GM18909 (cell line): ENCODE results near the gene DYSF.

Source experiments
- ATAC-seq: cut with Tn5 transposase; IDR thresholded peaks from one replicate; pipeline ENCODE4 v1.9.1; 2021; ENCODE audit warnings: mild to moderate bottlenecking; ENCODE audit not compliant: unreplicated experiment, poor library complexity

DYSF gene

GRCh38 chr2:71595569-71595968 lies 142.2 kb downstream of the DYSF start:
- ATAC-seq = no peak

- ATAC-seq = no peak
Measured at GRCh38 chr2:71596011-71596410, 142.7 kb downstream of the DYSF start.

- no peak for ATAC-seq
Measured at GRCh38 chr2:71597756-71598155, 144.4 kb downstream of the DYSF start.

DNA sequence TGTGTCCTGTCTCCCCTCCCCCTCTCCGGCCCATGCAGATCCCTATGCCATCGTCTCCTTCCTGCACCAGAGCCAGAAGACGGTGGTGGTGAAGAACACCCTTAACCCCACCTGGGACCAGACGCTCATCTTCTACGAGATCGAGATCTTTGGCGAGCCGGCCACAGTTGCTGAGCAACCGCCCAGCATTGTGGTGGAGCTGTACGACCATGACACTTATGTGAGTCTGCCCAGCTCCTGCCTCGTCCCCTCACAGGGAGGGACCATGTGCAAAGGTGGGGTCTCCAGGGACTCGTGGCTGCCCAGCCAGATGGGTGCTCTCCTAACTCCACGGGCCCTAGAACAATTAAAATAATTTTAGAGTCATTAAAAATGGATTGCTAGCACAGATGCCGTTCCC lies 145.2 kb downstream of the DYSF start:
- no peak for ATAC-seq

DNA sequence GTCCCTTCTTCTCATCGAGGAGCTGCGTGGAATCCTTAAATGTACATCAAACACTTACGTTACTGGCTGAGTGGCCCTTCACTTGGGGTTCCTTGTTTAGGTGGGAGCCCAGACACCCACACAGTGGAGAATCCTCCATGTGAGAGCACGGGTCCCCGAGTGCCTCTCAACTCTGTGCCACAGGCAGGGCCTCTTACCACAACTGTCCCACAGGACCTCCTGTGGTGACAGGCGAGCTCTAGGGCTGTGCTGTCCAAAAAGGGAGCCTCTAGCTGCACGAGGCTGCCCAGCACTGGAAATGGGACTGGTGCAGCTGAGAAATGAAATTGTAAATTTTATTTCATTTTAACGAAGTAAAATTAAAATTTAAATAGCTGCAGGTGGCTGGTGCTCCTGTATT lies 145.7 kb downstream of the DYSF start:
- no peak for ATAC-seq

- no peak for ATAC-seq
Measured at GRCh38 chr2:71599646-71600236, 146.4 kb downstream of the DYSF start.

DNA sequence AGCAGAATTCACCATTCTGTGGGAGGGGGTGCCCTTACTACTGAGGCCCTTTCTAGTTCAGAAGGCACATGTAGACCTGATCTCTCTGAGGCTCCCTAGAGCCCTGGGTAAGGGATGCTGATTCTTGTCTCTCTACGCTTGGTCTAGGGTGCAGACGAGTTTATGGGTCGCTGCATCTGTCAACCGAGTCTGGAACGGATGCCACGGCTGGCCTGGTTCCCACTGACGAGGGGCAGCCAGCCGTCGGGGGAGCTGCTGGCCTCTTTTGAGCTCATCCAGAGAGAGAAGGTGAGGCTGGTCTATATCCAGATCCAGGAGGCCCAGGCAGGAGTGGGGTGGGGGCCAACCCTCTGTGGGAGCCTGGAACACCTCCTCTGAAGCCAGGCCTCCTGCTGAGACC lies 147.2 kb downstream of the DYSF start:
- no peak for ATAC-seq

DNA sequence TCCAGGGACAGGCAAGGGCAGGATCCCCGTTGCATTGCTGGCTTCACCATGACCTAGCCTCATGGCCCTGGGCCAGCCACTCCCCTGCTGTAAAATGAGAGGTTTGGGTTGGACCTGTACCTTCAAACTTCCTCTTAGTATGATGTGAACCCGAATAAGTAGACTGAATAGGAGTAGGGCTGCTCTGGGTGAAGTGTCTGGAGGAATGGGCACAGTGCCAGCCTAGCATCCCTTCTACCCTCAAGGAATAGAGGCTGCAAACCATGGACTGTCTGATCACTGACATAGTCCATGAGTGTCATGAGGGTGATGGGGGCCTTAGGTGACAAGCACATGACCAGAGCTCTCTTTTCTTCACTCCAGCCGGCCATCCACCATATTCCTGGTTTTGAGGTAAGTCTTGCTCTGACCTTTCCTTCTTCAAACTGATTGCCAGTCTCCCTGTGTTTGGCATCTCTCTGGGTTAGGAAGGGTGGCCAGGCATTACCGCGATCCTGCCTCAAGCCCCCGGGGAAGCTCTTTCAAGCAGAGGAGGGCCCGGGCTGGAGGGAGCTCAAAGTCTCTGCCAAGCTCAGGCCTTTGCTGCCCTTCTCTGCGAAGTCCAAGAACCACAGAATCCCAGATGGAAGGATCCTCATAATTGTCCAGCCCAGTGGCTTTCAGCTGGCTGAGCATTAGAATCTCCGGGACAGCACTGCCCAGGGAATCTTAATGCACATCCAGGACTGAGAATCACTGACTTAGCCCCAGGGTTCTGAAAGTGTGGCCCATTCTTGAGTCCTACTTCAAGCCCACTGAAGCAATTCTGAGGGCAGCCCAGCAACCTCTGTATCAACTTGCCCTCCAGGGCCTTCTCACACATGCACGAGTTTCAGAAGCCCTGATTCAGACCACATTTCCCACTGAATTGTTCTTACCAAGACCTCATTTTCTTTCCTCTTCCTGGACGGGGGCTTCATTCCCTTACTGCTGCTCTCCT lies 148.1 kb downstream of the DYSF start:
- no peak for ATAC-seq

- no peak for ATAC-seq
Measured at GRCh38 chr2:71602115-71602495, 148.7 kb downstream of the DYSF start.

DNA sequence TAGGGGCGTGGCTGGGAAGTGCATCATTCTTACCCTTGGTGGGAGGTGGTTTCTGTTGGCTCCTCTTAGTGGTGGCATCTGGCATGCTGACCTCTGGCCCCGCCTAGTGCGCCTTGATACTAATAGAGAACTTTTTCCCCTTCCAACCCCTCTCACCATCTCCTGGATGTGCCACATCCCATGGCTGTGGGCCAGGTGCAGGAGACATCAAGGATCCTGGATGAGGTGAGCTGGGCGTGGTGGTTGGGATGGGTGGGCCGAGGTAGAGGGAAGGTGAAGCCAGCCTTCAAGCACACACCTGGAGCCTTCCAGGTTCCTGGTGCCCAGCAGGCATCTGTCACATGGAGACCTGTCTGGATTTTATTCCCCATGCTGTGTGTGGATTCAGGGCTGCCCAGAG lies 149.2 kb downstream of the DYSF start:
- no peak for ATAC-seq

DNA sequence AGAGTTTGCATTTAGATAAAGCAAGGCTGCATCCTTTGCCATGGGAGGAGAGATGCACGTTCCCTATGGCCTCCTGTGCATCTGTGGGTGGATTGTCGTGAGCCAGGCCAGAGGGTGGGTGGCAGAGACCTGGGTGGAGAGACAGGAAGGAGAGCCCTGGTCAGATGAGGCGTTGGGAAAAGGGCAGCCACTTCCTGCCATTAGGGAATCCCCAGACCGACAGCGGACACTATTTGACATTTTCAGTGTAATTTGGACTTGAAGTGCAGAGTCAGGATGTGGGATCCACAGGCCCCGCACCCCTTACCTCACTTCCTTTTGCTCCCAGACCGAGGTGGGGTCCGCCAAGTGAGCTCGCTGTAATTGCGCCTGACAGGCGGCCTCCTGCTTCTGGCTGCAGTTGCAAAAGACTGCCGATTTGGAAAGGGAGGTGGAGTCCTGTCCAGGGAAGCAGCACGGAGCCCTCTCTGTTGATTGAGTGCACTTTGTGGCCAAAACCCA lies 150.0 kb downstream of the DYSF start:
- ATAC-seq = no peak

- ATAC-seq = no peak
Measured at GRCh38 chr2:71603851-71604725, 150.7 kb downstream of the DYSF start.

- no peak for ATAC-seq
Measured at GRCh38 chr2:71604726-71605120, 151.4 kb downstream of the DYSF start.

GRCh38 chr2:71605173-71605641 lies 151.8 kb downstream of the DYSF start:
- no peak for ATAC-seq

DNA sequence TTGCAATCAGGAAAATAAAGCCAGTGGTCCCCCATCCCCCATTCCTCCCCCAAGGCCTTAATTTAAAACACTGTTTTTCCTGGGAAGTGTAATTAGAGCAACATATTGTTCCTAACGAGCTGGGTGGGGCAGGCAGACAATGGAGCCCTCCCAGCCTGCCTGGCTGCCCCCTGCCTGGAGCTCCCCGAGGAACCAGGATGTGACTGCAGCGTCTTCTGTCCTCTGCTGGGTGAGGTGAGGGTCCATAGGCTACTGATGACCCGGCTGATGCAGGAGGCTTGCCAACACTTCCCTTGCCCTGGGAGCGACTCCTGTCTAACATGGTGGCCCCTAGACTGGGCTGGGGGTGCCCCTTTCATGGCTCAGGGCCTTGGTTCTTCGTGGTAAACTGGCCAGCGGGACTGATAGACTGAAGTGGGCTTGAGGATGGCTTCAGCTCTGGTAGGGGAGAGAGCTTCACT lies 152.4 kb downstream of the DYSF start:
- ATAC-seq = no peak

GRCh38 chr2:71606244-71606643 lies 152.9 kb downstream of the DYSF start:
- ATAC-seq = no peak

- ATAC-seq = no peak
Measured at GRCh38 chr2:71607151-71607889, 154.0 kb downstream of the DYSF start.

DNA sequence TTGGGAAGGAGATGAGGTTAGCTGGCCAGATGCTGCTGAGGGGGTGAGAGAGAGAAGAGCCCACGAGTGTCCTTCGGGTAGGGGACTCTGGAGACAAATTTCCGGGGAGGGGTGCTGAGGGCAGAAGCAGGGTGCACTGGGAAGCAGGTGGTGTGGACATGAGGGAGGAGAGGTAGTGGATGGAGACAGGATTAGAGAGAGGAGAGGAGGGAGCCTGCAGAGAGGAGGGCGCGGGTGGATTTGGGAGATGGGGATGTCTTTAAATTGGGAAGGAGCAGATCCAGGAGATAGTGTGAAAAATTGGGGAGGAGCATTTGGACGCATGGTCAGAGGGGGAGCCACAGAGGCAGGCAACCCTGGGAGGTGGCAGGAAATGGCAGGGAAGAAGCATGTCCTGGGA lies 154.7 kb downstream of the DYSF start:
- ATAC-seq = no peak

- ATAC-seq = no peak
Measured at GRCh38 chr2:71608441-71608840, 155.1 kb downstream of the DYSF start.

DNA sequence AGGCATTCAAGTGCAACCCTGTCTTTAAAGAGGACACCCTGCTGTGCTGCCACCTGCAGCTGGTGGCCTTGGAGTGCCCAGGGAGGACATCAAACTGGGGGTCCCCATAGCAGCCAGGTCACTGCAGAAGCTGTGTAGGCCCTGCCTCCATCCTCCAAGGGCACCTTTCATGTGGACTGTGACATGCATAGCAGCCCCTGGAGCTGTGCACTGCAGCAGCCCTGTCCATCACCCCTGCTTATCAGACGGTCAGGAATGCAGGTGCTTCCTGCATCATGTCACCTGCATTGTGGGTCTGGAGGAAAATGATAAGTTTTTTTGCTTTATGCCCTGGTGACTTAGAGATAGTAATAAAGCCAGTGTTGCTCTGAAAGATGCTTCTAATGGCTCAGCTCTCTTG lies 155.7 kb downstream of the DYSF start:
- no peak for ATAC-seq
